Esophagus squamous epithelium (tissue), 5 donors: Measurements from ENCODE around the gene SULT1B1. TPM values are rescaled to one million over a fixed set of nuclear protein-coding genes. Genes with fewer than 3 reads are reported as not detected.

Experiments
- DNase-seq: peaks from one replicate; lab custom pipeline; 2025; lab: John Stamatoyannopoulos, UW
- H3K27ac ChIP-seq, 4 donors: fragments of 200-600 bp; sonication (generic); one replicate each; pipeline ENCODE4 v1.5.1; 2016 to 2019; ENCODE audit warnings: mild to moderate bottlenecking in 1 of 4
- H3K27me3 ChIP-seq, 4 donors: fragments of 200-600 bp; sonication (generic); 1 replicate in 3 of 4; 2 replicates in 1 of 4; pipeline versions ENCODE4 v1.5.1 to v1.6.0; 2017 to 2021; ENCODE audit warnings: antibody characterized with exemption in 1 of 4
- H3K36me3 ChIP-seq, 3 donors: fragments of 200-600 bp; sonication (generic); one replicate each; pipeline ENCODE4 v1.5.1; 2016 to 2019
- H3K4me1 ChIP-seq, 3 donors: fragments of 200-600 bp; sonication (generic); one replicate each; pipeline ENCODE4 v1.5.1; 2017 to 2019
- H3K4me3 ChIP-seq, 4 donors: fragments of 200-600 bp; sonication (generic); 1 replicate in 3 of 4; 2 replicates in 1 of 4; pipeline ENCODE4 v1.5.1; 2016 to 2019; ENCODE audit warnings: mild to moderate bottlenecking in 2 of 4, moderate library complexity in 1 of 4
- H3K9me3 ChIP-seq, 3 donors: fragments of 200-600 bp; sonication (generic); one replicate each; pipeline ENCODE4 v1.5.1; 2016 to 2019
- CTCF ChIP-seq, 6 experiments: fragments of 450-650 bp in 4 of 6; fragments of 200-600 bp in 2 of 6; sonication (generic) in 2 of 6; IDR thresholded peaks; one replicate each; pipeline ENCODE4 v1.5.1; 2016 to 2019; ENCODE audit warnings: antibody characterized with exemption in 6 of 6, mild to moderate bottlenecking in 4 of 6, moderate library complexity in 4 of 6
- POLR2A ChIP-seq, 4 donors: fragments of 450-650 bp; IDR thresholded peaks; one replicate each; pipeline ENCODE4 v1.6.1; 2017; ENCODE audit warnings: antibody characterized with exemption in 4 of 4, mild to moderate bottlenecking in 4 of 4, moderate library complexity in 3 of 4
- WGBS, 2 donors: methylation state at CpG; one replicate each; pipeline ENCODE4 v1.1.5; 2018; 5-methylcytosine and 5-hydroxymethylcytosine counted together
- intact Hi-C: fragments of 100-400 bp; cut with DNase I; formaldehyde crosslinking; loops from one replicate; pipeline ENCODE4 v1.15.0; 2022
- total RNA-seq, 4 donors: library from RNA; depleted of rRNA; stranded (reverse); fragments of >200 nt; gene quantifications; one replicate each; pipeline ENCODE4 v1.1.0, GENCODE V29; 2016
- donor health status: DM: yes; HTN: yes; CAD: no.

Gene SULT1B1
- total RNA-seq, 4 donors from 2014 or later: 0.57 to 1.7 (median 1.0) TPM

DNA sequence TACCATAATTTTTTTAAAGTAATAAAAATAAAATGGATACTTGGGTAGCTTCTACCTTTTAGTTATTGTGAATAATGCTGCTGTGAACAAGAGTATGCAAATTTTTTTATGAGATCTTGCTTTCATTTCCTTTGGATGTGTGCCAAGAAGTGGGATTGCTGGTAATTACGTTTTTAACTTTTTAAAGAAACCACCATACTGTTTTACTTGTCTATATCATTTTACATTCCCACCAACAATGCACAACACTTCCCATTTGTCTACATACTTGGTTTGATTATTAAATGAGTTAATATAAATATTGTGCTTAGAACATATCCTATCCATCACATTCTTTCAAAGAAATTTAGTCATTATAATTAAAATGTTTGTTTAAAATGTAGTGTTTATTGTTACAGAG, 3.9 kb upstream of the SULT1B1 start:
- TF ChIP-seq POLR2A (IDR thresholded peaks at IDR 0.05) (no peak), CTCF (IDR thresholded peaks at IDR 0.05) (no peak)
- no peaks in the 10 kb centered on the region for H3K9me3 ChIP-seq
- intact Hi-C loops: no loop called here
- H3K27me3 ChIP-seq: no peaks in the 10 kb centered on the region
- H3K36me3 ChIP-seq: no peaks in the 10 kb centered on the region
- peaks cover 0 to 19% (median 4%) of the 10 kb centered on the region in 3 donors for H3K4me1 ChIP-seq
- no peak for DNase-seq
- H3K27ac ChIP-seq: no peak overlapping the region
- no peak overlapping the region for H3K4me3 ChIP-seq
- 3% methylated on average over 1 of the region's 1 CpG for WGBS, 2 donors

GRCh38 chr4:69763233-69763632, 2.8 kb upstream of the SULT1B1 start:
- H3K27me3 ChIP-seq: no peaks in the 10 kb centered on the region
- peaks cover 0 to 22% (median 4%) of the 10 kb centered on the region in 3 donors for H3K4me1 ChIP-seq
- H3K9me3 ChIP-seq: no peaks in the 10 kb centered on the region
- DNase-seq: no peak
- H3K36me3 ChIP-seq: no peaks in the 10 kb centered on the region
- TF ChIP-seq CTCF (IDR thresholded peaks at IDR 0.05): no peak
- TF ChIP-seq POLR2A (IDR thresholded peaks at IDR 0.05): no peak
- H3K4me3 ChIP-seq: no peak overlapping the region
- intact Hi-C loops: no loop called here
- 92 to 94% methylated on average over 3 of the region's 3 CpGs for WGBS, 2 donors
- no peak overlapping the region for H3K27ac ChIP-seq

GRCh38 chr4:69759189-69759604, 1.2 kb downstream of the SULT1B1 start:
- Histone ChIP-seq H3K4me3 (no peak overlapping the region), H3K4me1 (peaks cover 0 to 22% (median 4%) of the 10 kb centered on the region in 3 donors), H3K27ac (no peak overlapping the region), H3K36me3 (no peaks in the 10 kb centered on the region), H3K9me3 (no peaks in the 10 kb centered on the region), H3K27me3 (no peaks in the 10 kb centered on the region)
- WGBS, 2 donors: 61 to 82% methylated on average over 6 of the region's 6 CpGs
- no peak for TF ChIP-seq CTCF (IDR thresholded peaks at IDR 0.05)
- DNase-seq: no peak
- intact Hi-C loops: no loop called here

DNA sequence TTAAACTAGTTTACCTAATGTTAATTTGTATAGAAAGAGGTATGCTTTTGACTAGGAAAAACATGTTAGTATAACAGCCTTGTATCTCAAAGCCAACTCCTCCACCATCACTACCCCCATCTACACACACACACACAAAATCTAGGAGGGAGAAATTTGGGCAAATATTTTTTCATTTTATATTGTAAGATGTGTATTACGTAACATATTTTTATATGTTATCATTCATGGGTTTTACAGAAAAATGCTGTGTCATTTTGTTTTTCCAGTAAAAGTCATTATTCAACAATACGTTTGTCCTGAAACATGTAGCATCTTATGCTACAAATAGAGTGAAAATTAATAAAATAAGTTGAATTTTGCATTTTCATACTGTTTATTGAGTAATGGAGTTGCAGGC, 3.0 kb downstream of the SULT1B1 start:
- intact Hi-C loops: no loop called here
- H3K27ac ChIP-seq: no peak overlapping the region
- TF ChIP-seq POLR2A (IDR thresholded peaks at IDR 0.05) (no peak), CTCF (IDR thresholded peaks at IDR 0.05) (no peak)
- no peak for DNase-seq
- no peaks in the 10 kb centered on the region for H3K9me3 ChIP-seq
- H3K4me1 ChIP-seq: peaks cover 0 to 22% (median 4%) of the 10 kb centered on the region in 3 donors
- no peak overlapping the region for H3K4me3 ChIP-seq
- 78 to 91% methylated on average over 2 of the region's 2 CpGs for WGBS, 2 donors
- no peaks in the 10 kb centered on the region for H3K36me3 ChIP-seq
- H3K27me3 ChIP-seq: no peaks in the 10 kb centered on the region

- Histone ChIP-seq H3K27ac (no peak overlapping the region), H3K9me3 (no peaks in the 10 kb centered on the region), H3K36me3 (no peaks in the 10 kb centered on the region), H3K4me1 (peaks cover 0 to 25% (median 0%) of the 10 kb centered on the region in 3 donors), H3K4me3 (no peak overlapping the region), H3K27me3 (no peaks in the 10 kb centered on the region)
- intact Hi-C loops: no loop called here
- no peak for DNase-seq
- TF ChIP-seq POLR2A (IDR thresholded peaks at IDR 0.05) (no peak), CTCF (IDR thresholded peaks at IDR 0.05) (no peak)
- WGBS, 2 donors: 84 to 85% methylated on average over 4 of the region's 4 CpGs
Measured at GRCh38 chr4:69754926-69755580, 5.4 kb downstream of the SULT1B1 start.
